Measurements from ENCODE around the gene COPB2.
"Not testable (repeated sequence)": the region's sequence is repeated elsewhere in the genome, so short reads cannot be mapped to it uniquely, and the experiment has no call there.

Gene COPB2

DNA sequence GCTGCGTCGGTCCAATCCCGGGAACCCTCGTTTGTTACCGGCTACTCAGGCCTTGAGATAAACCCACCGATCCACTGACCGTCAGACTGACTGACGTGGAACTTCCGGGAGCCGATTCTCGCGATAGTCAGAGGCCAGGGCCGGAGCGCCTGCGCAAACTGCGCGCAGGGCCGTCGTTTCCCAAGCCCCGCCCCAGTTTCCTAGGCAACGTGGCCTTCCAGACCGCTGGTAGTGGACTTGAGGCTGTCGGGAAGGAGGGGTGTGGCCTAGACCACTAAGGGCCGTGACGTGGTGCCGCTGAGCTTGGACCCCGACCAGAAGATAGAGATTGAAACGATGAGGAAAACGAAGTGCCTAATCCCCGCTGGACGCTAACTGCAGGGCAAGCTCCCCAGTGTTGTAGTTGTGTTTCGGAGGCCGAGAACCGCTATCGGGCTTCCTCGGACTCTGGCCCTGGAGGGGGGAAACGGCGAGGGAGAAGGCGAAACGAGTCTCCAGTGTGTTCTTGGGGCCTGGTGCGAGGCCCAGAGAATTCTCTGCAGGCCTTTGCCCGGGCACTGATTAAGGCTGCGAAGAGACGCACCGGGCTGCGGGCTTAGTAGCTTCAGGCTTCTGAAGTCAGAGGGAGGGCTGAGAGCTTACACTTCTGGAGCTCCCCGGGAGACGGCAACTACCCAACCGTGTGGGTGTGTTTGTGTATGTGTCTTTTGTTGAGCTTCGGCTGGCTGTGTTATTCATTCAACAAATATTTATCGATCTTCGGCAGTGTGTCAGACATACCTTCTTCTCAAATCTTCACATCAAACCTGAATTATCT is at the start of gene COPB2:
COPB2 (minus strand) TSS at position 96 of the 817 bp plus-strand sequence. CDS start 97 bp downstream, outside the sequence.
- peak; percentile 96 for DNase-seq

- DNase-seq = no peak
These were observed 45.4 kb upstream of the COPB2 start for GRCh38 chr3:139434764-139435307.

DNA sequence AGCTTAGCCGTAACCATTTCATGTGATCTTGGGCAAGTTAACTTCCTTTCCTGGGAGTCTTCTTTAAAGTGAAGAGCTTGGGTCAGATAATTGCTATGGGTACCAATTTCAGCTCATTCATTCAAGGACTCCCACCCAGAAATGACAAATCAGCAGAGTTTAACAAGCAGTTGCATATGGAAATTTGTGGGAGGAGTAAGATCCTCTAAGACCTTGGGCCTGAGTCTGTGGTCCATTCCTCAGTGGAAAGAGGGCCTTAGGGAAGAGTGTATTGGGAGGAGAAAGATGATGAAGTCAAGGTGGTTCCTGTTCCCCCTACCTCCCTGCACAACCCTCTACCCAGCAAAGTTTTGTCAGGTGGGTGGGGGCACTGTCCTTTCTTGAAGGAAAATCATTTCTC is 44.8 kb upstream of the COPB2 start:
- no peak for DNase-seq

- no peak for DNase-seq
These were observed 43.6 kb upstream of the COPB2 start for GRCh38 chr3:139433089-139433488.

DNA sequence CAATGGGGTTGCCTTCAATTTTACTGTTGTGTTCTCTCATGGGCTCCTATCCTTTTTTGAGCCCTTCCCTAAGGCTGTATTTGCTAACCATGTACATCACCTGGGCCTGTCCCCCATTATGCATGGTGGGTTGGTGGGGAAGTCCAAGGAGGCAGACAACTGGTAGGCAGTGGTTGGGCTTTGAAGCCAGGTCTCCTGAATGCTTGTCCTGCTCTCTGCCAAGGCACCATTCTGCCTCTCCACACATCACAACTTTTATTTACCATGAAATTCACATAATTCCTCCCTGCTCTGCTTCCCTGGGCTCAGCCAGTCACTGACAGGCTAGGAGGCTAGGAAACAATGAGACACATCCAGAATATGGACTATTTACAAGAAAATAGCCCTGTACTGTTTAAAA is 41.0 kb upstream of the COPB2 start:
- no peak for DNase-seq

- peak; percentile 65 for DNase-seq
These were observed 38.0 kb upstream of the COPB2 start for GRCh38 chr3:139427283-139428060.

DNA sequence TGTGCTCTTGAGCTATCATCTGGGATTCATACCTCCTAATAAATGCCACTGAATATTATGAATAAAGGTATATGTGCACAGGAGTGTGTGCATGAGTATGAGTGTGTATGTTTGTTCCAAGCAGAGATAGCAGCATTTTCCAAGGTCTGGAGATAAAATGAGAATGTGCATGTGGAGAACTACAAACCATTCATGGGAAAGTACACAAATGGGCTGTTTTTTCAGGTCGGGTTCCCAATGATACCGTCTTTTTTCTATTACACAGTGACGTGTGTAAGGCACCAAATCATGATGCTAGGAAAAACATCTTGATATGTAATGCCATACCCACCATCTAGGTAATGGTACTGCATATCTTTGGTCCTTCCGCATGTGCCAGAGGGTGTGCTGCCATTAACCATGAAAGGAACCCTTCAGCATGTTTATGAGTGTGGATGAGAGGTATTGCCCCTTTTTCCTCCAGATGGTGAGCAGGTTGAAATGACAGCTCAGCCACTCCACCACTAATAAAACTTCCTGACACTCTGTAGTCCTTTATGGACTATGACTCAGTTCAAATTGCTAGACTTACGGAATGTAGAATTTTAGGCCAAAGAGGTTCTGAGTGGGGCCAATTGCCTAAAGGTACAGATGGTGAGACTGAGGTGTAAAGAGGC is 36.4 kb upstream of the COPB2 start:
- DNase-seq = no peak

GRCh38 chr3:139423232-139423631 is 33.8 kb upstream of the COPB2 start:
- DNase-seq = no peak

DNA sequence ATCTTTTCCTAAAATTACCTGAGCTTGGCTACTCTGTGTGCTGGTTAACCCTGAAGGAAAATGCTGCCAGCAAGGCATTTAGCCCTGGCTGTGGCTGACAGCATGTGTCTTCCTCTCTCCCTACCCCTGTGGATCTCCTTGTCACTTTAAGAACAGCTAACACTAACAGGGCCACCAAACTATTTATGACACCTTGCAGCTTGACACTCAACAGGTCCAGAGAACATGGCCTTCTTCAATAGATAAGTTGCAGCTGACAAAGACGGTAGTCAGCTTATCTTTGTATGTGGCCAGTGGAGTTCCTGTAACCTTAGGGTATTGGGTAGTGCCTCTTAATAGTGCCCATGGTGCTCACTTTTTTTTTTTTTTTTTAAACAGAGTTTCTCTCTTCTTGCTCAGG is 32.0 kb upstream of the COPB2 start:
- no peak for DNase-seq

- no peak for DNase-seq
These were observed 31.6 kb upstream of the COPB2 start for GRCh38 chr3:139421040-139421439.

GRCh38 chr3:139418144-139418543 is 28.7 kb upstream of the COPB2 start:
- DNase-seq = no peak

DNA sequence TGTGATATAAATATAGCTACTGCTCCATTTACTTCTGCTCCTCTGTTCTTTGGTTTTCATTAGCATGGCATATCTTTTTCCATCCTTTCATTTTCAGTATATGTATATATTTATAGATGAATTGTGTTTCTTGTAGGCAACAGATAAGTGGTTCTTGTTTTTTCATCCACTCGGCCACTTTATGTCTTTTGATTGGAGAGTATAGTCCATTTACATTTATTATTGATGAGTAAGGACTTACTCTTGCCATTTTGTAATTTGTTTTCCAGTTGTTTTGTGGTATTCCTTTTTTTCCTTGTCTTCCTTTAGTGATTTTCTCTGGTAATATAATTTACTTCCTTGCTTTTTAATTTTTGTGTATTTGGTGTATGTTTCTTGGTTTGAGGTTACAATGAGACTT is 26.8 kb upstream of the COPB2 start:
- DNase-seq = no peak

GRCh38 chr3:139414608-139415224 is 25.3 kb upstream of the COPB2 start:
- no peak for DNase-seq

DNA sequence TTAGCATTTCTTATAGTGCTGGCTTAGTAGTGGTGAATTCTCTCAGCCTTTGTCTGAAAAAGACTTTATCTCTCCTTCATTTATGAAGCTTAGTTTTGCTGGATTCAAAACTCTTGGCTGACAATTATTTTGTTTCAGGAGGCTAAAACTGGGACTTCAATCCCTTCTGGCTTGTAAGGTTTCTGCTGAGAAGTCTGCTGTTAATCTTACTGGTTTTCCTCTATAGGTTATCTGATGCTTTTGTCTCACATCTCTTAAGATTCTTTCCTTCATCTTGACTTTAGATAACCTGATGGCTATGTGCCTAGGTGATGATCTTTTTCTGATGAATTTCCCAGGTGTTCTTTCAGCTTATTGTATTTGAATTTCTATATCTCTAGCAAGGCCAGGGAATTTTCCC is 23.4 kb upstream of the COPB2 start:
- DNase-seq = not testable (repeated sequence)

DNA sequence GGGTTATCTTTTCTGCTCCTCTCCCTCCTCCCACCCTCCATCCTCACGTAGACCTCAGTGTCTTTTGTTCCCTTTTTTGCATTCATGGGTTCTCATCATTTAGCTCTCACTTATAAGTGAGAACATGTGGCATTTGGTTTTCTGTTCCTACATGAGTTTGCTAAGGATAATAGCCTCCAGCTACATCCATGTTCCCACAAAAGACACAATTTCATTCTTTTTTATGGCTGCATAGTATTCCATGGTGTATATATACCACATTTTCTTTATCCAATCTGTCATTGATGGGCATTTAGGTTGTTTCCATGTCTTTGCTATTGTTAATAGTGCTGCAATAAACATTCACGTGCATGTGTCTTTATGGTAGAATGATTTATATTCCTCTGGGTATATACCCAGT is 11.7 kb upstream of the COPB2 start:
- DNase-seq = not testable (repeated sequence)

- DNase-seq = no peak
These were observed 7.3 kb upstream of the COPB2 start for GRCh38 chr3:139396707-139397106.

DNA sequence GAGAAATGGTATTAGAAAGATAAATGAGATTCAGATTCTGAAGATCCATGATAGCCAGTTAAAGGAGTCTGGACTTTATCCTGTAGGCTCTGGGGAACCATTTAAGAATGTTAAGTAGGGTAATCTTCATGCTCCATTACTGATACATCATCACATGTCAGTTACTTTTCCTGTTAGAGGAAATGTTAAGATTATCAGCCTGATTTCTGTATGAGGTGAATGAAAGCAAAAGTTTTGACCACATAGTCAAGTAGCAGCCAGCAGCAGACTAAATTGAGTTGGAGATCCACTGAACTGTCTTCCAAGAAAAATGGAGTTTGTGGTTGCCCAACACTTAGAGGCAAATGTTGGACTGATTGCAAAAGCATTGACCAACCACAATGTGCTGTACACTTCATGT is 4.7 kb upstream of the COPB2 start:
- DNase-seq = no peak

- no peak for DNase-seq
These were observed 461 bp downstream of the COPB2 start for GRCh38 chr3:139388821-139389551.

DNA sequence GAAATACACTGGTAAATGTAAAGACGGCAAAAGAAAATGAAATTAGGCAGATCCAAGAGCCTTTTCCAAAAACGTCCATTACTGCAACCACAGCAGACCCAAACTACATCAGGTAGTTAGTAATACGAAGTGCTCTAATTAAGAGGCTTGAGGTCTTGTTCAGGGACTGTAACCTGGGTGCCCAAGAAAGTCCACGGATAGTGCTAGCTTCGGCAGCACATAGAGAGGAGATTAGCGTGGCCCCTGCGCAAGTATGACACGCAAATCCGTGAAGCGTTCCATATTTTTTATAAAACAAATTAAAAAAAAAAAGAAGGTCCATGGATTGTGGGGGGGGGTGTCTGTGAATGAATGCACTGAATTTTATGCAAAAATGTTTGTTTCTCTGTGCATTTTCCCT is 1.4 kb downstream of the COPB2 start:
- no peak for DNase-seq

DNA sequence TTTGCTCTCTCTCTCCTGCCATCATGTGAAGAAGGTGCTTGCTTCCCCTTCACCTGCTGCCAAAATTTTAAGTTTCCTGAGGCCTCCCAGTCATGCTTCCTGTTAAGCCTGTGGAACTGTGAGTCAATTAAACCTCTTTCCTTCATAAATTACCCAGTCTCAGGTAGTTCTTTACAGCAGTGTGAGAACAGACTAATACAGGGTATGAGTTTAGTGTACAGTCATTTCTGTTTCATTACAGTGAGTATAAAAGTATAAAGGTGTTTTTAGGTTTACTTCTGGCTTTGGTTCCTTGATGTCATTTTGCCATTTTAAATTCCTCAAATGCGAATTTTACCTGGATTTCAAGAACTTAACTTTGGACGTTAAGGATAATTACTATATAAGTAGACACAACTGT is 7.2 kb downstream of the COPB2 start:
- DNase-seq = not testable (repeated sequence)

- no peak for DNase-seq
These were observed 8.9 kb downstream of the COPB2 start for GRCh38 chr3:139380575-139380974.

GRCh38 chr3:139378587-139379241 is 10.7 kb downstream of the COPB2 start:
- DNase-seq = peak; percentile 59

Measured in SHP77 treated with DMSO at 0.1 percent for 48 hours (cell line).